ENCODE measurements around the gene ITGA6. TPM values are rescaled to one million over a fixed set of nuclear protein-coding genes. Genes with fewer than 3 reads are reported as not detected.
A peak's percentile ranks its signal among the peaks of the same experiment; 100 is the strongest.

The ITGA6 gene
- total RNA-seq, 1 experiment from 2014 or later: 93.1 TPM

DNA sequence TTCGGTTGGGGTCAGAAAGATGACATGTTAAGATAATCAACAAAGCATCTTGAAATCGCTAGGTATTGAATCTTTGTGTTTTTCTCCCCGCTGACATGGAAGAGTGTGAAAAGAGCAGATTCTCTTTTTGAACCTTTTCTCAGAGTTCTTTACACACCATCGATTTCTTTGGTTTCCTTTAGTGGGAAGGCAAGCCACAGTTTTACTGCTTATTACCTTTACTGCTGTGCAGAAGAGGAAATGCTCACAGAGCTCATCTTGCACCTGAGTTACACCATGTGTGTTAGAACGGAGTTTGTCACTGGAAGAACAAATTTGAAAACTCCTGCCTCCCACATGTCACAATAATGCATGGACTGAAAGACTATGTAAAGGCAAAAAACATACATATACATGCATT, 83.2 kb downstream of the ITGA6 start:
- ChIA-PET CTCF (no interaction called here), POLR2A (no interaction called here), RAD21 (ENCODE audit: low non-redundant PET in 1 of 2, low total read pairs in 2 of 2, uncharacterized antibody in 2 of 2, unreplicated experiment in 2 of 2) (no interaction called here)
- no peak overlapping the region for H3K4me2 ChIP-seq (ENCODE audit: low read length)
- no peaks in the 10 kb centered on the region for H3K79me2 ChIP-seq (ENCODE audit: insufficient read depth, low read length)
- no peaks in the 10 kb centered on the region for H3K4me1 ChIP-seq (ENCODE audit: control insufficient read depth in 1 of 2, insufficient read depth in 2 of 2, low read length in 2 of 2)
- intact Hi-C loops (cut with micrococcal nuclease): no loop called here
- no peak overlapping the region for H3K27ac ChIP-seq (ENCODE audit: low read depth, low read length)
- no peaks in the 10 kb centered on the region for H3K9me2 ChIP-seq (ENCODE audit: insufficient read depth)
- ATAC-seq: no peak
- DNase-seq (ENCODE audit: low read depth, low spot score): no peak
- no peak overlapping the region for H2AFZ ChIP-seq (ENCODE audit: low read depth, low read length, poor library complexity, severe bottlenecking)
- TF ChIP-seq ELF1 (IDR thresholded peaks at IDR 0.05; ENCODE audit: borderline replicate concordance, low read depth) (no peak), YY1 (IDR thresholded peaks at IDR 0.05; ENCODE audit: extremely low read depth, insufficient replicate concordance, low read depth, low read length) (no peak), EZH2 (IDR thresholded peaks at IDR 0.05) (no peak), JUND (IDR thresholded peaks at IDR 0.05) (no peak), MAX (IDR thresholded peaks at IDR 0.05) (no peak), SIN3A (IDR thresholded peaks at IDR 0.05; ENCODE audit: low read depth) (no peak), EZH2phosphoT487 (IDR thresholded peaks at IDR 0.05; ENCODE audit: borderline replicate concordance) (no peak), POLR2AphosphoS5 (IDR thresholded peaks at IDR 0.05; ENCODE audit: low read depth, low read length) (no peak), CEBPB (IDR thresholded peaks at IDR 0.05; ENCODE audit: low read depth) (no peak), FOSL1 (IDR thresholded peaks at IDR 0.05; ENCODE audit: low read depth) (no peak), ZNF274 (IDR thresholded peaks at IDR 0.05; ENCODE audit: low read depth, low read length) (no peak), TCF7L2 (IDR thresholded peaks at IDR 0.05; ENCODE audit: borderline replicate concordance, extremely low read depth, insufficient read depth, insufficient read length) (no peak), POLR2A (IDR thresholded peaks at IDR 0.05; ENCODE audit: borderline replicate concordance, extremely low read depth, insufficient read depth, insufficient read length) (no peak), CBX3 (IDR thresholded peaks at IDR 0.05; ENCODE audit: low read depth) (no peak)
- TF ChIP-seq, protein P1, sequence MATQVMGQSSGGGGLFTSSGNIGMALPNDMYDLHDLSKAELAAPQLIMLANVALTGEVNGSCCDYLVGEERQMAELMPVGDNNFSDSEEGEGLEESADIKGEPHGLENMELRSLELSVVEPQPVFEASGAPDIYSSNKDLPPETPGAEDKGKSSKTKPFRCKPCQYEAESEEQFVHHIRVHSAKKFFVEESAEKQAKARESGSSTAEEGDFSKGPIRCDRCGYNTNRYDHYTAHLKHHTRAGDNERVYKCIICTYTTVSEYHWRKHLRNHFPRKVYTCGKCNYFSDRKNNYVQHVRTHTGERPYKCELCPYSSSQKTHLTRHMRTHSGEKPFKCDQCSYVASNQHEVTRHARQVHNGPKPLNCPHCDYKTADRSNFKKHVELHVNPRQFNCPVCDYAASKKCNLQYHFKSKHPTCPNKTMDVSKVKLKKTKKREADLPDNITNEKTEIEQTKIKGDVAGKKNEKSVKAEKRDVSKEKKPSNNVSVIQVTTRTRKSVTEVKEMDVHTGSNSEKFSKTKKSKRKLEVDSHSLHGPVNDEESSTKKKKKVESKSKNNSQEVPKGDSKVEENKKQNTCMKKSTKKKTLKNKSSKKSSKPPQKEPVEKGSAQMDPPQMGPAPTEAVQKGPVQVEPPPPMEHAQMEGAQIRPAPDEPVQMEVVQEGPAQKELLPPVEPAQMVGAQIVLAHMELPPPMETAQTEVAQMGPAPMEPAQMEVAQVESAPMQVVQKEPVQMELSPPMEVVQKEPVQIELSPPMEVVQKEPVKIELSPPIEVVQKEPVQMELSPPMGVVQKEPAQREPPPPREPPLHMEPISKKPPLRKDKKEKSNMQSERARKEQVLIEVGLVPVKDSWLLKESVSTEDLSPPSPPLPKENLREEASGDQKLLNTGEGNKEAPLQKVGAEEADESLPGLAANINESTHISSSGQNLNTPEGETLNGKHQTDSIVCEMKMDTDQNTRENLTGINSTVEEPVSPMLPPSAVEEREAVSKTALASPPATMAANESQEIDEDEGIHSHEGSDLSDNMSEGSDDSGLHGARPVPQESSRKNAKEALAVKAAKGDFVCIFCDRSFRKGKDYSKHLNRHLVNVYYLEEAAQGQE (IDR thresholded peaks at IDR 0.05; ENCODE audit: low read depth): no peak
- TF ChIP-seq, protein P2, sequence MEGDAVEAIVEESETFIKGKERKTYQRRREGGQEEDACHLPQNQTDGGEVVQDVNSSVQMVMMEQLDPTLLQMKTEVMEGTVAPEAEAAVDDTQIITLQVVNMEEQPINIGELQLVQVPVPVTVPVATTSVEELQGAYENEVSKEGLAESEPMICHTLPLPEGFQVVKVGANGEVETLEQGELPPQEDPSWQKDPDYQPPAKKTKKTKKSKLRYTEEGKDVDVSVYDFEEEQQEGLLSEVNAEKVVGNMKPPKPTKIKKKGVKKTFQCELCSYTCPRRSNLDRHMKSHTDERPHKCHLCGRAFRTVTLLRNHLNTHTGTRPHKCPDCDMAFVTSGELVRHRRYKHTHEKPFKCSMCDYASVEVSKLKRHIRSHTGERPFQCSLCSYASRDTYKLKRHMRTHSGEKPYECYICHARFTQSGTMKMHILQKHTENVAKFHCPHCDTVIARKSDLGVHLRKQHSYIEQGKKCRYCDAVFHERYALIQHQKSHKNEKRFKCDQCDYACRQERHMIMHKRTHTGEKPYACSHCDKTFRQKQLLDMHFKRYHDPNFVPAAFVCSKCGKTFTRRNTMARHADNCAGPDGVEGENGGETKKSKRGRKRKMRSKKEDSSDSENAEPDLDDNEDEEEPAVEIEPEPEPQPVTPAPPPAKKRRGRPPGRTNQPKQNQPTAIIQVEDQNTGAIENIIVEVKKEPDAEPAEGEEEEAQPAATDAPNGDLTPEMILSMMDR (IDR thresholded peaks at IDR 0.05 in 2 of 3, conservative IDR thresholded peaks at IDR 0.05 in 1 of 3; ENCODE audit: borderline replicate concordance in 1 of 3, insufficient read depth in 1 of 3, low read depth in 2 of 3, low read length in 2 of 3): no peak
- H3K27me3 ChIP-seq (ENCODE audit: insufficient read depth, low read length): no peaks in the 10 kb centered on the region
- H4K20me1 ChIP-seq (ENCODE audit: insufficient read depth): no peaks in the 10 kb centered on the region
- BruUV-seq (replicated peaks): TSS peak; percentile 3
- no peak overlapping the region for H3K4me3 ChIP-seq (replicated peaks in 1 of 2; ENCODE audit: low read depth in 1 of 2, low read length in 2 of 2)
- no peak overlapping the region for H3K9ac ChIP-seq (ENCODE audit: low read length)
- H3K9me3 ChIP-seq (ENCODE audit: control insufficient read depth in 1 of 2, insufficient read depth in 1 of 2, low read depth in 1 of 2, low read length in 2 of 2): peaks cover 5 to 15% of the 10 kb centered on the region in 2 experiments; a peak in 1 of 4 replicates
- H3K36me3 ChIP-seq (ENCODE audit: control insufficient read depth in 1 of 2, insufficient read depth in 2 of 2, low read length in 2 of 2): peaks cover 0 to 8% of the 10 kb centered on the region in 2 experiments; a peak in 1 of 4 replicates

Measured in HCT116 (cell line).